ENCODE results near the gene ATF6B. TPM values are rescaled to one million over a fixed set of nuclear protein-coding genes. Genes with fewer than 3 reads are reported as not detected.

Gene ATF6B
- total and polyA plus RNA-seq, 2 experiments from 2014 or later, result 24.9 to 26.1 TPM

- no peaks in the 10 kb centered on the region for H3K9me2 ChIP-seq (ENCODE audit: insufficient read depth)
- peaks cover 7% of the 10 kb centered on the region for H3K36me3 ChIP-seq (ENCODE audit: insufficient read depth)
- H3K27ac ChIP-seq (ENCODE audit: low read depth), result peak overlapping the region; percentile 76; the same call in 1 of the 2 replicates
- Mint-ChIP-seq H3K36me3 (ENCODE audit: low read depth) (peaks cover 25% of the 10 kb centered on the region), H3K4me3 (no peak overlapping the region; the same call in 2 of the 3 replicates), H3K27me3 (ENCODE audit: insufficient read depth, low read depth, poor library complexity) (peaks cover 13% of the 10 kb centered on the region), H3K27ac (peak overlapping the region; percentile 22; the same call in 1 of the 2 replicates), H3K9me3 (no peaks in the 10 kb centered on the region), H3K4me1 (peaks cover 12% of the 10 kb centered on the region)
- H3K79me2 ChIP-seq (replicated peaks; ENCODE audit: insufficient read depth), result no peaks in the 10 kb centered on the region
- H2AFZ ChIP-seq, result no peak overlapping the region
- peaks cover 5% of the 10 kb centered on the region; the same call in 1 of the 2 replicates for H3K4me1 ChIP-seq (ENCODE audit: insufficient read depth)
- DNase-seq (ENCODE audit: low spot score) (peak; percentile 91), ATAC-seq (peak; percentile 67)
- H3K4me3 ChIP-seq, result no peak overlapping the region
- TF ChIP-seq JUNB (IDR thresholded peaks at IDR 0.05; ENCODE audit: unreplicated experiment) (no peak), EZH2 (IDR thresholded peaks at IDR 0.05; ENCODE audit: low read depth, unreplicated experiment) (no peak), EZH2phosphoT487 (IDR thresholded peaks at IDR 0.05; ENCODE audit: unreplicated experiment) (no peak), NANOG (IDR thresholded peaks at IDR 0.05; ENCODE audit: borderline replicate concordance) (no peak), CTCF (conservative IDR thresholded peaks at IDR 0.05; ENCODE audit: low read depth in 2 of 2) (peak; percentile 32 to 59; a peak in 3 of 4 replicates), STAT1 (IDR thresholded peaks at IDR 0.05; ENCODE audit: unreplicated experiment) (no peak), ZNF114 (CRISPR knock-in tag; IDR thresholded peaks at IDR 0.05) (no peak)
- TF ChIP-seq, protein P1, sequence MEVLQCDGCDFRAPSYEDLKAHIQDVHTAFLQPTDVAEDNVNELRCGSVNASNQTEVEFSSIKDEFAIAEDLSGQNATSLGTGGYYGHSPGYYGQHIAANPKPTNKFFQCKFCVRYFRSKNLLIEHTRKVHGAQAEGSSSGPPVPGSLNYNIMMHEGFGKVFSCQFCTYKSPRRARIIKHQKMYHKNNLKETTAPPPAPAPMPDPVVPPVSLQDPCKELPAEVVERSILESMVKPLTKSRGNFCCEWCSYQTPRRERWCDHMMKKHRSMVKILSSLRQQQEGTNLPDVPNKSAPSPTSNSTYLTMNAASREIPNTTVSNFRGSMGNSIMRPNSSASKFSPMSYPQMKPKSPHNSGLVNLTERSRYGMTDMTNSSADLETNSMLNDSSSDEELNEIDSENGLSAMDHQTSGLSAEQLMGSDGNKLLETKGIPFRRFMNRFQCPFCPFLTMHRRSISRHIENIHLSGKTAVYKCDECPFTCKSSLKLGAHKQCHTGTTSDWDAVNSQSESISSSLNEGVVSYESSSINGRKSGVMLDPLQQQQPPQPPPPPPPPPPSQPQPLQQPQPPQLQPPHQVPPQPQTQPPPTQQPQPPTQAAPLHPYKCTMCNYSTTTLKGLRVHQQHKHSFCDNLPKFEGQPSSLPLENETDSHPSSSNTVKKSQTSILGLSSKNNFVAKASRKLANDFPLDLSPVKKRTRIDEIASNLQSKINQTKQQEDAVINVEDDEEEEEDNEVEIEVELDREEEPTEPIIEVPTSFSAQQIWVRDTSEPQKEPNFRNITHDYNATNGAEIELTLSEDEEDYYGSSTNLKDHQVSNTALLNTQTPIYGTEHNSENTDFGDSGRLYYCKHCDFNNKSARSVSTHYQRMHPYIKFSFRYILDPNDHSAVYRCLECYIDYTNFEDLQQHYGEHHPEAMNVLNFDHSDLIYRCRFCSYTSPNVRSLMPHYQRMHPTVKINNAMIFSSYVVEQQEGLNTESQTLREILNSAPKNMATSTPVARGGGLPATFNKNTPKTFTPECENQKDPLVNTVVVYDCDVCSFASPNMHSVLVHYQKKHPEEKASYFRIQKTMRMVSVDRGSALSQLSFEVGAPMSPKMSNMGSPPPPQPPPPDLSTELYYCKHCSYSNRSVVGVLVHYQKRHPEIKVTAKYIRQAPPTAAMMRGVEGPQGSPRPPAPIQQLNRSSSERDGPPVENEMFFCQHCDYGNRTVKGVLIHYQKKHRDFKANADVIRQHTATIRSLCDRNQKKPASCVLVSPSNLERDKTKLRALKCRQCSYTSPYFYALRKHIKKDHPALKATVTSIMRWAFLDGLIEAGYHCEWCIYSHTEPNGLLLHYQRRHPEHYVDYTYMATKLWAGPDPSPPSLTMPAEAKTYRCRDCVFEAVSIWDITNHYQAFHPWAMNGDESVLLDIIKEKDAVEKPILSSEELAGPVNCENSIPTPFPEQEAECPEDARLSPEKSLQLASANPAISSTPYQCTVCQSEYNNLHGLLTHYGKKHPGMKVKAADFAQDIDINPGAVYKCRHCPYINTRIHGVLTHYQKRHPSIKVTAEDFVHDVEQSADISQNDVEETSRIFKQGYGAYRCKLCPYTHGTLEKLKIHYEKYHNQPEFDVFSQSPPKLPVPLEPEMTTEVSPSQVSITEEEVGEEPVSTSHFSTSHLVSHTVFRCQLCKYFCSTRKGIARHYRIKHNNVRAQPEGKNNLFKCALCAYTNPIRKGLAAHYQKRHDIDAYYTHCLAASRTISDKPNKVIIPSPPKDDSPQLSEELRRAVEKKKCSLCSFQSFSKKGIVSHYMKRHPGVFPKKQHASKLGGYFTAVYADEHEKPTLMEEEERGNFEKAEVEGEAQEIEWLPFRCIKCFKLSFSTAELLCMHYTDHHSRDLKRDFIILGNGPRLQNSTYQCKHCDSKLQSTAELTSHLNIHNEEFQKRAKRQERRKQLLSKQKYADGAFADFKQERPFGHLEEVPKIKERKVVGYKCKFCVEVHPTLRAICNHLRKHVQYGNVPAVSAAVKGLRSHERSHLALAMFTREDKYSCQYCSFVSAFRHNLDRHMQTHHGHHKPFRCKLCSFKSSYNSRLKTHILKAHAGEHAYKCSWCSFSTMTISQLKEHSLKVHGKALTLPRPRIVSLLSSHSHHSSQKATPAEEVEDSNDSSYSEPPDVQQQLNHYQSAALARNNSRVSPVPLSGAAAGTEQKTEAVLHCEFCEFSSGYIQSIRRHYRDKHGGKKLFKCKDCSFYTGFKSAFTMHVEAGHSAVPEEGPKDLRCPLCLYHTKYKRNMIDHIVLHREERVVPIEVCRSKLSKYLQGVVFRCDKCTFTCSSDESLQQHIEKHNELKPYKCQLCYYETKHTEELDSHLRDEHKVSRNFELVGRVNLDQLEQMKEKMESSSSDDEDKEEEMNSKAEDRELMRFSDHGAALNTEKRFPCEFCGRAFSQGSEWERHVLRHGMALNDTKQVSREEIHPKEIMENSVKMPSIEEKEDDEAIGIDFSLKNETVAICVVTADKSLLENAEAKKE (CRISPR knock-in tag; IDR thresholded peaks at IDR 0.05), result no peak
- TF ChIP-seq, protein P2, sequence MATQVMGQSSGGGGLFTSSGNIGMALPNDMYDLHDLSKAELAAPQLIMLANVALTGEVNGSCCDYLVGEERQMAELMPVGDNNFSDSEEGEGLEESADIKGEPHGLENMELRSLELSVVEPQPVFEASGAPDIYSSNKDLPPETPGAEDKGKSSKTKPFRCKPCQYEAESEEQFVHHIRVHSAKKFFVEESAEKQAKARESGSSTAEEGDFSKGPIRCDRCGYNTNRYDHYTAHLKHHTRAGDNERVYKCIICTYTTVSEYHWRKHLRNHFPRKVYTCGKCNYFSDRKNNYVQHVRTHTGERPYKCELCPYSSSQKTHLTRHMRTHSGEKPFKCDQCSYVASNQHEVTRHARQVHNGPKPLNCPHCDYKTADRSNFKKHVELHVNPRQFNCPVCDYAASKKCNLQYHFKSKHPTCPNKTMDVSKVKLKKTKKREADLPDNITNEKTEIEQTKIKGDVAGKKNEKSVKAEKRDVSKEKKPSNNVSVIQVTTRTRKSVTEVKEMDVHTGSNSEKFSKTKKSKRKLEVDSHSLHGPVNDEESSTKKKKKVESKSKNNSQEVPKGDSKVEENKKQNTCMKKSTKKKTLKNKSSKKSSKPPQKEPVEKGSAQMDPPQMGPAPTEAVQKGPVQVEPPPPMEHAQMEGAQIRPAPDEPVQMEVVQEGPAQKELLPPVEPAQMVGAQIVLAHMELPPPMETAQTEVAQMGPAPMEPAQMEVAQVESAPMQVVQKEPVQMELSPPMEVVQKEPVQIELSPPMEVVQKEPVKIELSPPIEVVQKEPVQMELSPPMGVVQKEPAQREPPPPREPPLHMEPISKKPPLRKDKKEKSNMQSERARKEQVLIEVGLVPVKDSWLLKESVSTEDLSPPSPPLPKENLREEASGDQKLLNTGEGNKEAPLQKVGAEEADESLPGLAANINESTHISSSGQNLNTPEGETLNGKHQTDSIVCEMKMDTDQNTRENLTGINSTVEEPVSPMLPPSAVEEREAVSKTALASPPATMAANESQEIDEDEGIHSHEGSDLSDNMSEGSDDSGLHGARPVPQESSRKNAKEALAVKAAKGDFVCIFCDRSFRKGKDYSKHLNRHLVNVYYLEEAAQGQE (IDR thresholded peaks at IDR 0.05; ENCODE audit: unreplicated experiment), result no peak
- H3K4me2 ChIP-seq, result no peak overlapping the region
- H4K20me1 ChIP-seq (replicated peaks; ENCODE audit: insufficient read depth), result no peaks in the 10 kb centered on the region; the same call in 1 of the 2 replicates
- peaks cover 4% of the 10 kb centered on the region; the same call in 1 of the 2 replicates for H3K27me3 ChIP-seq (ENCODE audit: insufficient read depth)
- no peaks in the 10 kb centered on the region for H3F3A ChIP-seq (replicated peaks; ENCODE audit: low read depth)
These were observed 14.4 kb downstream of the ATF6B start for GRCh38 chr6:32113386-32114352.

Measured in GM23338 (cell line).